ENCODE results near the gene ESPNL. TPM values are rescaled to one million over a fixed set of nuclear protein-coding genes. Genes with fewer than 3 reads are reported as not detected.
A peak's percentile ranks its signal among the peaks of the same experiment; 100 is the strongest.

Gene ESPNL
- total RNA-seq, 4 donors from 2014 or later, result 0.14 to 4.4 (median 0.72) TPM

- in situ Hi-C loops (cut with MboI; ENCODE audit: low pct_ligation_motif_present in 1 of 4, low pct_unique_long_range_greater_than_20kb in 1 of 4, low sequenced_read_pairs in 3 of 4), result no loop called here
- Histone ChIP-seq H3K27ac (no peak overlapping the region), H3K9me3 (no peaks in the 10 kb centered on the region), H3K36me3 (no peaks in the 10 kb centered on the region), H3K4me1 (peaks cover 0 to 12% (median 0%) of the 10 kb centered on the region in 4 donors), H3K4me3 (no peak overlapping the region), H3K27me3 (no peaks in the 10 kb centered on the region)
- TF ChIP-seq POLR2A (IDR thresholded peaks at IDR 0.05) (no peak), POLR2AphosphoS5 (IDR thresholded peaks at IDR 0.05) (no peak), EP300 (IDR thresholded peaks at IDR 0.05; ENCODE audit: low read depth) (no peak)
- TF ChIP-seq, protein P1, sequence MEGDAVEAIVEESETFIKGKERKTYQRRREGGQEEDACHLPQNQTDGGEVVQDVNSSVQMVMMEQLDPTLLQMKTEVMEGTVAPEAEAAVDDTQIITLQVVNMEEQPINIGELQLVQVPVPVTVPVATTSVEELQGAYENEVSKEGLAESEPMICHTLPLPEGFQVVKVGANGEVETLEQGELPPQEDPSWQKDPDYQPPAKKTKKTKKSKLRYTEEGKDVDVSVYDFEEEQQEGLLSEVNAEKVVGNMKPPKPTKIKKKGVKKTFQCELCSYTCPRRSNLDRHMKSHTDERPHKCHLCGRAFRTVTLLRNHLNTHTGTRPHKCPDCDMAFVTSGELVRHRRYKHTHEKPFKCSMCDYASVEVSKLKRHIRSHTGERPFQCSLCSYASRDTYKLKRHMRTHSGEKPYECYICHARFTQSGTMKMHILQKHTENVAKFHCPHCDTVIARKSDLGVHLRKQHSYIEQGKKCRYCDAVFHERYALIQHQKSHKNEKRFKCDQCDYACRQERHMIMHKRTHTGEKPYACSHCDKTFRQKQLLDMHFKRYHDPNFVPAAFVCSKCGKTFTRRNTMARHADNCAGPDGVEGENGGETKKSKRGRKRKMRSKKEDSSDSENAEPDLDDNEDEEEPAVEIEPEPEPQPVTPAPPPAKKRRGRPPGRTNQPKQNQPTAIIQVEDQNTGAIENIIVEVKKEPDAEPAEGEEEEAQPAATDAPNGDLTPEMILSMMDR (IDR thresholded peaks at IDR 0.05), result no peak
- intact Hi-C loops (cut with DNase I; ENCODE audit: low total_unique reads), result no loop called here
- WGBS, 2 donors (ENCODE audit: low coverage in 1 of 2), result 62 to 83% methylated on average over 2 to 17 of the region's 22 CpGs
- no peak for DNase-seq
Measured at GRCh38 chr2:238096311-238097011, 3.7 kb upstream of the ESPNL start.

DNA sequence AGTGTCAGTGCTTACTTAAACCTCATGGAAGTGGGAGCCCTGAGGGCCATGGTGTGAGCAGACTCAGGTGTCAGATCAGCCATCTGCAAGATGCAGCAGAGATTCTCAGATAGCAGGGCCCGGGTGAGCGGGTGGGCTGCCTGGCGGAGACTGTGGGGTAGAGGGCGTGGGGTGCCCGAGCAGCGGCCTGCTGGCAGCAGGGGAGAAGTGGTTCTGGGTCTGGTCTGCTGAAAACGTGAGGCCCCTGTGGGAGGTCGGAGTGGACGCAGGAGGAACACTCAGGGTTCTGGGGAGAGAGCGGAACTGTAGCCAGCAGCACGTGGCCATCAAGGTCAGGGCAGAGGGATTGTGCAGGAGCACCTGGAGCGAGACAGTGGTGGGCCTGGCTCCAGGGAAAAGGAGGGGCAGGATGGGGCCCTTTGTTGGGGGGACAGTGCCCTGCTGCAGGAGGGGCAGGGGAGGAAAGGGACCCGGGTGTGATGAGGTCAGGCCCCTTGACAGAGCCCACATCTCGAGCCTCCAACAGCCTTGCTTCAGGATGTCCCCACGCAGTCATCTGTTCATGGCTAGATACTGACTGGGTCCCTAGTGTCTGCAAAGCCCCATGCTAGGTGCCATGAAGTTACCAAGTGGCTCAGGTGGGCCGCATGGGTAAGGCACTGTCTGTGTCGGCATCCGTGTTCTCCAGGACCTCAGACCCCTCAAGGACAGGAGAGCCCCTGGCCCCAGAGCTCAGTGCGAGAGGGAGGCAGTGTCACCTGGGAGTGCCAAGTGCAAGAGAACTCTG lies 2.7 kb upstream of the ESPNL start:
- intact Hi-C loops (cut with DNase I; ENCODE audit: low total_unique reads) (no loop called here), in situ Hi-C loops (cut with MboI; ENCODE audit: low pct_ligation_motif_present in 1 of 4, low pct_unique_long_range_greater_than_20kb in 1 of 4, low sequenced_read_pairs in 3 of 4) (no loop called here)
- no peak overlapping the region for H3K27ac ChIP-seq
- TF ChIP-seq, protein P1 (IDR thresholded peaks at IDR 0.05), result no peak
- TF ChIP-seq POLR2AphosphoS5 (IDR thresholded peaks at IDR 0.05) (no peak), POLR2A (IDR thresholded peaks at IDR 0.05) (no peak), EP300 (IDR thresholded peaks at IDR 0.05; ENCODE audit: low read depth) (no peak)
- no peaks in the 10 kb centered on the region for H3K9me3 ChIP-seq
- 33 to 83% methylated on average over 1 to 18 of the region's 19 CpGs for WGBS, 2 donors (ENCODE audit: low coverage in 1 of 2)
- H3K27me3 ChIP-seq, result no peaks in the 10 kb centered on the region
- peaks cover 0 to 12% (median 0%) of the 10 kb centered on the region in 4 donors for H3K4me1 ChIP-seq
- no peak for DNase-seq
- no peak overlapping the region for H3K4me3 ChIP-seq
- no peaks in the 10 kb centered on the region for H3K36me3 ChIP-seq

DNA sequence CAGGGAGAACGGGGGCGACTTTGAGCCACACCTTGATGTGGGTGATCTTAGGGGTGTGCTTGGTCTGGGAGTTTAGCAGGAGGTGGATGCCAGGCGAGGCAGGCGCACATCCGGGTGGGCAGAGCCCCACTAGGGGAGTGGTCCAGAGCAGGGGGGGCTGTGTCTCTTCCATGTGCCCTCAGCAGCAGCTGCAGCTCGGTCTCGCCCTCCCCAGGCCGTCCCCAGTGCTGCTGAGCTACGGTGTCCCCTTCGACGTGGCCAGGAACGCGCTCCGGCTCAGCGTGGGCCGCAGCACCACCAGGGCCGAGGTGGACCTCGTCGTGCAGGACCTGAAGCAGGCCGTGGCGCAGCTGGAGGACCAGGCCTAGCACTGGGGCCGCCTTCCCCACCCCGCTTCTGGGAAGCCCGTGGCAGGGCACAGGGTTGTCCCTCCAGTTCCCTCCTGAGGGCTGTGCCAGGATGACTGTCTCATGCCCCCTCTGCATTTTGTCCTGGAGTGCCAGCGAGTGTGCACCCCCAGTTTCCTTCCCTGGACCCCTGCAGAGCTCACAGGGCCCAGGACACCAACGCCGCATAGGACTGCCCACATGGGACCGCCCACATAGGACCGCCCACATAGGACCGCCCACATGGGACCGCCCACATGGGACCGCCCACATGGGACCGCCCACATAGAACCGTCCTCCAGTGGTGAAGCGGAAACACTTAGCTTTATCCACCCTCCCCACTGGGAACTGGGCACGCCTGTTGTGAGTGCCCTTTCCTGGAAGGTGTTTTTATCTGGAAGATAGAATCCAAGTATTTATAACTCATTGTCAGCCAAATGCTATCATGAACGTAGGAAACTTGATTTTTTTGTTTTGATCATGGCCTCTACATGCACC lies 1.9 kb upstream of the ESPNL start:
- Histone ChIP-seq H3K36me3 (no peaks in the 10 kb centered on the region), H3K4me3 (peak overlapping the region in 1 of 4 donors; percentile 6), H3K9me3 (no peaks in the 10 kb centered on the region), H3K4me1 (peaks cover 0 to 12% (median 0%) of the 10 kb centered on the region in 4 donors), H3K27me3 (no peaks in the 10 kb centered on the region), H3K27ac (peak overlapping the region; percentile 66 to 79 (median 73))
- DNase-seq, result peak; percentile 83
- TF ChIP-seq, protein P1 (IDR thresholded peaks at IDR 0.05), result no peak
- peak; percentile 28 for TF ChIP-seq POLR2A (IDR thresholded peaks at IDR 0.05)
- TF ChIP-seq POLR2AphosphoS5 (IDR thresholded peaks at IDR 0.05), result peak in 2 of 3 donors; percentile 13 to 57
- intact Hi-C loops (cut with DNase I; ENCODE audit: low total_unique reads) (no loop called here), in situ Hi-C loops (cut with MboI; ENCODE audit: low pct_ligation_motif_present in 1 of 4, low pct_unique_long_range_greater_than_20kb in 1 of 4, low sequenced_read_pairs in 3 of 4) (no loop called here)
- 50 to 69% methylated on average over 4 to 34 of the region's 37 CpGs for WGBS, 2 donors (ENCODE audit: low coverage in 1 of 2)

Data from transverse colon (tissue), 4 donors.